ENCODE results near the gene ULK3.

Gene ULK3

DNA sequence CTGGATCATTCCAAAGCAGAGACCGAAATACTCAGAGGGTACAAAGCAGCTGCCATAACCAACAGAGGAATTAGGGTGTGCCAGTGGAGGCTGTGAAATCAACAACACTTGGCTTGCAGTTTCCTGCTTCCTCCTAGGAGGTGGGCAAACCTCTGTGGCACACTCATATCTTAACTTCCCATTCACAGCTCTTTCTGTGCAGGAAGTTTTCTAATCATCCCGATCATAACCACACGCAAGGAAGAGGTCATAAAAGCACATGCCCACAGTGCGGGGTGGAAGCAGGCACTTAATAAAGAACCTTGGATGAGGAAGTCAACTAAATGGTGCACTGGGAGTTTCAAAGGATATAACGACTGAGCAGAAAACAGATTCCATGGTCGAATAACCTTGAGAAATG lies 25.1 kb upstream of the ULK3 start:
- no peak for DNase-seq (ENCODE audit: low read depth)

DNA sequence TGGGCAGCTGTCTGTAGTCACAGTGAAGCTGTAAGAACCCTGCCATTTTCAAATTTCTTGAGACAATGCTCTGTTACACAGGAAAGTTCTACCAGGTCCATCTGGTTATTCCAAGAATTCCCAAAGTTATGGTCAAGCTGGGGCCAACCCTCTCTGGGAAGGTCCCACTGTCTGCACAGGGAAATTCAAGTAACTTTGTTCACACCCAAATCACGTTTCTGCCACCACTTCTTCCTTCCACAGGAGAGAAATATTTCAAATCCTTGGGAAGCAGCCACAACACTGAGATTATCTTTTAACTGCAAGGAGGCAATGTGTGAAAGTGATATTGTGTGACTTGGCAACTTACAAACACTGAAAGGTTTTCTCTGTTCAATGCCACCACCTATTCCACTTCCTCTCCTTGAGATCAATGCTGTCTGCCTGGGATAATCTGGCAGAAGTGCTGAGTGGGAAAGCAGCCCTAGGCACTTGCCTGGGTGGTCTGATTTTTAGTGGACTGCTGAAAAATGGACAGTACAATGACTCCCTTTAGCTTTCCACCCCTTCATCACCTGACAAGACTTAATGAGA lies 24.6 kb upstream of the ULK3 start:
- DNase-seq (ENCODE audit: low read depth), result no peak

DNA sequence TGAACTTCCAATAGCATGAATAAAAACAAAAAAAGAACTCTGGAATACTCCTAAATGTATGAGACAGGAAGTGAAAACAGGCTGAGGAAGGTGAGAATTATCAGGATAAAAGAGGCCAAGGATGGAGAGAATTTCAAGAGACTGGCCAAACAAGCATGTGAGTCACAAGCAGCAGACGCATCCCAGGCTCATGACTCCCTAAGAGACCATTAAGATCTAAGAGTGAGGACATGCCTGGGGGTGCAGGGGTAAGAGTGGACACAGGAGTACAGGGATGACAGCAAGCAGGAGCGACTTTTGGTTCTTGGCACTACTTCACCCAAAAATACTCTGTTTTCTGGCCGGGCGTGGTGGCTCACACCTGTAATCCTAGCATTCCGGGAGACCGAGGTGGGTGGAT lies 23.1 kb upstream of the ULK3 start:
- no peak for DNase-seq (ENCODE audit: low read depth)

DNA sequence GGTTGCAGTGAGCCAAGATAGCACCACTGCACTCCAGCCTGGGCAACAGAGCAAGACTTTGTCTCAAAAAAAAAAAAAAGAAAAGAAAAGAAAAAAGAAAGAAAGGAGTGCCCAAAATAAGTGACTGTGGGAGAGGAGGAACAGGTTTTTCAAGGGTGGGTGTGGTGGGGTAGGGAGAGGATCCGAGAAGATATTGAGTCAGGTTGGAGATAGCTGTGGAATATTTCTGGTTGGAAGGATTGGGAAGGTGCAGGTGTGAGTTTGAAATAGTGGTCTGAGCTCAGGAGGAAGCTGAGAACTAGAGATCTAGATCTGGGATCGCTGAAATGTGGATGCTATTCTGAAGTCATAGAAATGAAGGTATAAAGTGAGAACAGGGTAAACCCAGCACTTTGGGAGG lies 22.4 kb upstream of the ULK3 start:
- no peak for DNase-seq (ENCODE audit: low read depth)

DNA sequence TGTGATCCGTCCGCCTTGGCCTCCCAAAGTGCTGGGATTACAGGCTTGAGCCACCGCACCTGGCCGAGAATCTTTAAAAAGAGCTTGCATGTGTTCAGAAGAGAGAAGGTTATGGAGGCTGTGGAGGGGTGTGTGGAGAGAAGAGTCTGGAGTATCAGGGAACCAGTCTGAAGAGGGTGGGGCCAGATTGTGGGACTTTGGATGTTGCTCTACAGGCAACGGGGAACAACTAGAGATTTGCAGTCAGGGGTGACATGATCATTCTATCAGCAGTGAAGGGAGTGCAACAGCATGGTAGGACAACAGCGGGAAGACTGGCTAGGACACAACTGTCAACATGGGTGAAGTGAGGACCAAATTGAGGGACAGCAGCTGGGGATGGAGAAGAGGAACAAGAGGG lies 21.3 kb upstream of the ULK3 start:
- no peak for DNase-seq (ENCODE audit: low read depth)

DNA sequence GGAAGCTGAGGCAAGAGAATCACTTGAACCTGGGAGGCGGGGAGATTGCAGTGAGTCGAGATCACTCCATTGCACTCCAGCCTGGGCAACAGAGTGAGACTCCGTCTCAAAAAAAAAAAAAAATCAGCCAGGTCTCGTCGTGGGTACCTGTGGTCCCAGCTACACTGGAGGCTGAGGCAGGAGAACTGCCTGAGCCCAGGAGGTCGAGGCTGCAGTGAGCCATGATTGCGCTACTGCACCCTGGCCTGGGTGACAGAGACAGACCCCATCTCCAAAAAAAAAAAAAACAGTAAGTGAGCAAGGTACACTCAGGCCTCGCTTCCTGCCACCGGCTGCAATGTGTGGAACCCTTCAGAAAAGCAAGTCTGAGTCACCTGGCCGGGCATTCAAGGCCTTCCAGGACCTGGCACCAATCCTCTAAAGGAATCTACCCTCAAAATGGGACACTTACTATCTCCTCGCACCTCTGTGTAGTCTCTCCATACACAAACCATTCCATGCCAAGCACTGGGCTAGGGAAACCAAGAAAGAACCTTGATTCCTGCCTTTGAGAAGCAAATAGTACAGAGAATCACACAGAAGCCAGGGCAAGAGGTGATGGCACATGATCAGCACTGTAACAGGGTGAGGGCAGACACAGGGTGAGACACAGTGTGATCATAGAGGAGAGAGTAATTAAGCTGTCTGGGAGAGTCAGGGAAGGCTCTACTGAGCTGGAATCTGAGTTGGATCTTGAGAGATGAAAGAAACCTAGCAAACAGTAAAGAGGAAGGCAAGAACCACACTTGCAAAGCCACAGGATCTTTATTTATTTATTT lies 20.5 kb upstream of the ULK3 start:
- DNase-seq (ENCODE audit: low read depth), result no peak

DNA sequence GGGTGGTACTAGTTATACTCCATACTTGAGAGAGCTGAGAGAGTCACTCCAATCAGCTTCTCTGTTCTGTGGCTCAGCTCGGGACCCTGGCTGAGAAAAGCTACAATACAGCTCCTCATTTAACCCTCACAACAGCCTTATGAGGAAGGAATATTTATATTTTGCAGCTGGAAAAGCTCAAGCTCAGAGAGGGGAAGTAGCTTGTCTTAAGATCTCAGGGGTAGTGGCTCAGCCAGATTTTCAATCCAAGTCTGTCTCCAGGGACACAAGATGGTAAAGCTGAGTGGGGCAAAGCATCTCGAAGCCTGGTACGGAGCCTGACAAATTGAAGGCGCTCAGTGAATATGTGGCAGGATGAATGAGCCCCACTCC lies 15.4 kb upstream of the ULK3 start:
- DNase-seq (ENCODE audit: low read depth), result no peak

DNA sequence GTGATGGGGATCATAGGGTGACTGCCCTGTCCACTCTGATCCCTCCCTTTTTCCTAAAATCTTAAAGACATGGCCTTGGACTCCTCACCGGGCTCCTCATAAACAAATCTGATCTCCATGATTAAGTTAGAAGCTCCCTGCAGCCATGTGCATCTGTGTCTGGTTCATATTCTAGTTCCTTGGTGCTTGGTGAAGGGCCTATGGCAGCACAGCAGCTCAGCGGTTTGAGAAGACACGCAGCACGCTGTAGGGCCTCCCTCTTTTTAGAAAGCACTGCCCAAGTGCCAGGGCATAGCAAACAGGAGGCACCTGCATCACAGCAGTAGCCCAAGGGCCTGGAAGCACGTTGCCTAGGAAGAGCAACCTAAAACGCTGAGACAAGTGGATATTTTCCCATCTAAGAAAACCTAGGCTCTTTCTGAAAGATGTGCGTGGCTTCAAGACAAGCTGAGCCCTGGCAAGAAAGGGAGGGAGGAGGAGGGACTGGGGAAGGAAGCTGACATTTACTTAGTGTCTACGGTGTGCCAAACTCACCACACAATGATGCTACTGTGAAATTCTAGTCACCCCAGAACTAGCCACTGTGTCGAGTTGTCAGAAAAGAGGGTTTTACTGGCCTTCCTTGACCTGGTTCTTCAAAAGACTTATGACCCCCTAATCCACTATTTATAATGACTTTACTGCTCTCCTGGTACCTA lies 14.9 kb upstream of the ULK3 start:
- DNase-seq (ENCODE audit: low read depth), result no peak

DNA sequence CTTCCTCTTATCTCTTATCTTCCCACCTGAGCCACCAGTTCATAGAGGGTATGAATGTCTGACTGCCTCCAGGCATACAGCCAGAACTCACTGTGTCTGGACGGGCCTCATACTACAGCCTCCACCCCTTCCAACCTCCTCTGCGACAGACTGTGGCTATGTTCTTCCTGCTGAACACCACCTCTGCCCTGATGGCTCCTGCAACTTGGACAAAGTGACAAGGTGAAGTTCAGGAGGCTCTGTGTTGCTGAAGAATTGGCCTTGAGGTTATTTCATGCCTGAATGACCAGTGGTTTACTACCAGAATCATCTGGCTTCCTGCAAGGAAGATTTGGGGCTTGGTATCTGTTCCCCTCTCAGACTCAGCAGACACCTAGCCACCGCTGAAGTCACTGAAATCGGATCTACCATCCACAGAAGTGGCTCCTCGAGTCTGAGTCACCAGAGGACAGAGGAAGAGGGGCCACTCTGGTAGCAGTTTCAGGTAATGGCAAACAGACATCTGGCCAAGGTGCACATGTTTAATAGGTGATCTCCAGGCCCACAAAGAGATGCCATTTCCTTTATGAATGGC lies 14.2 kb upstream of the ULK3 start:
- DNase-seq (ENCODE audit: low read depth), result no peak

DNA sequence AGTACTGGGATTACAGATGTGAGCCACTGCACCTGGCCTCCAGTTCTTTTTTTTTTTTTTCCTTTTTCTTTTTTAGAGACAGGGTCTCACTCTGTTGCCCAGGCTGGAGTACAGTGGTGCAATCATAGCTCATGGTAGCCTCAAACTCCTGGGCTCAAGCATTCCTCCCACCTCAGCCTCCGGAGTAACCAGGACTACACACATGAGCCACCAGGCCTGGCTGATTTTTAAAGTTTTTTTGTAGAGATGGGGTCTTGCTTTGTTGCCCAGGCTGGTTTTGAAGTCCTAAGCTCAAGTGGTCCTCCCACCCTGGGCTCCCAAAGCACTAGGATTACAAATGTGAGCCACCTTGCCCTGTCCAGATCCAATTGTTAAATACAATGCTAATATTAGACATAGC lies 13.6 kb upstream of the ULK3 start:
- DNase-seq (ENCODE audit: low read depth), result no peak

DNA sequence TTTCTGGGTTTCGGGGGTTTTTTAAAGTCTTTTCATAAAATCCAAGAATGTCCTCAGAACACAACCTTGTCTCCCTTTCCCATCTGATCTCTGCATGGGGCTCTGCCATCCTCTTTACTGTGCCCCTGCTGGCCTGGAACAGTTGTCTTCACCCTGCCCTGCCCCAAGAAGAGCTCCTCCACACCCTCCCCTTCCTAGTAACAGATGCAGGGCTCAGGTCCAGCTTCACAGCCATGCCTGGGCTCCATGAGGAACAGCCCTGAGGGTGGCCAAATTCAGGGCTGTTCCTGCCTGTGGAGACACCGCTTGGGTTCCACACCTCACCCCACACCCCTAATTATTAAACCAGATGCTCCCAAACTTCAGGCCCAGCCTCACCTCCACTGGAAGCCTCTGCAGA lies 12.9 kb upstream of the ULK3 start:
- no peak for DNase-seq (ENCODE audit: low read depth)

DNA sequence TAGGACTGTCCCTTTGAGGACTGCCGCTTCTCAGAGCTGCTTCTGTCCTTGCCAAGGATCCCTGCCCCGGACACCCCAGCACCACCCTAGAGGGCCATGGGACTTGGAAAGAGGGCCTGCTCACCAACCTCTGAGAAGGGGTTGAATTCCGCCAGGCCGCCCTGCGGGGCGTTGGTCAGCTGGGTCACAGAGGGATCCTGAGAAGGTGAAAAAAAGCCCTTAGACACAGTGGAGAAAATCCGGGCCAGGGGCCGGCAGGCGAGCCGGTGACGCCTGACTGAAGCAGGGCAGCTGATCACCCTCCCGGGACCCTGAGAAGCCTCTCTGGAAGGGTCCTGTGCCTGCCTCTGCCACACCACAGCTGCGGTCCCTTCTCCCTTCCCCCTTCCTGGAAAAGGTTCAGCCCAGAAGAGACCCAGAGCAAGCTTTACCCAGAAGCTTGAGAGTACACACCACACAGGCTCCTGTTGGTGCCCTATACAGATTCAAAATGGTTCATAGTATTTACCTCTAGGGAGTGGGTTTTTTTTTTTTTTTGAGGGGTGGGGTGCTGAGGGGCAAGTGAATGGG lies 11.6 kb upstream of the ULK3 start:
- DNase-seq (ENCODE audit: low read depth), result no peak

DNA sequence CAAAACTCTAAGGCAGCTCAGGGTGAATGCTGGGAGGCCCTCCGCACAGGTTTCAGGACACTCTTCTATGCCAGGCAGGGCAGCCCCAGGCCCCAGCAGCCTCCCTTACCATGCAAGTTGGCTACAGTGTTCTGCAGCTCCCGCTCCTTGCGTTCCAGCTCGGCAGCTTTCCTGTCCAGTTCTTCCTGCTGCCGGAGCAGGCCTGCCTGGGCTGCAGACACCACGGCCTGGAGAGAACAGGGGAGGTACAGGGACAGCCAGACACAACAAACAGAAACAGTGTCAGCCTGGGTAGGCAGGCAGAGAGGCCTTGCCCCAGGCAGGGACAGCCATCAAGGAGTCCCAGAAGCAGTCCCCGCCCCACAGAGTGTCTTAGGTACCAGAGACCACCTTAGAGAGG lies 9.0 kb upstream of the ULK3 start:
- DNase-seq (ENCODE audit: low read depth), result no peak

DNA sequence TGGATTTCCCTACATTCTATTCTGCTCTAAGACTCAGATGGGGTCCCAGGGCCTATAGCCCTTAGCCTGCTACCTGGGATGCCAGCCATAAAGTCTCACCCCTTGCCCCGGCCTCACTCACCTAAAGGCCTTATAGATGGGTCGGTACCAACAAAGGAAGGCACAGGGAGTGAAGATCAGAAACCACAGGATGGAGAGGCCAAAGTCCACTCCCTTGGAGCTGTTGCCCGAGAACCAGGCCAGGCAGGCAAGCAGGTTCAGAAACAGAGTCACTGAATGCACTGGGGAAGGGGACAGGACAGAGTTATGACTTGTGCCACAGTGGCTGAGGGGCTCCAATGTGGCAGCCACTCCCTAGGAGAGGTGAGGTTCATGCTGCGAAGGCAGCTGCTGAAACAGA lies 7.4 kb upstream of the ULK3 start:
- DNase-seq (ENCODE audit: low read depth), result no peak

DNA sequence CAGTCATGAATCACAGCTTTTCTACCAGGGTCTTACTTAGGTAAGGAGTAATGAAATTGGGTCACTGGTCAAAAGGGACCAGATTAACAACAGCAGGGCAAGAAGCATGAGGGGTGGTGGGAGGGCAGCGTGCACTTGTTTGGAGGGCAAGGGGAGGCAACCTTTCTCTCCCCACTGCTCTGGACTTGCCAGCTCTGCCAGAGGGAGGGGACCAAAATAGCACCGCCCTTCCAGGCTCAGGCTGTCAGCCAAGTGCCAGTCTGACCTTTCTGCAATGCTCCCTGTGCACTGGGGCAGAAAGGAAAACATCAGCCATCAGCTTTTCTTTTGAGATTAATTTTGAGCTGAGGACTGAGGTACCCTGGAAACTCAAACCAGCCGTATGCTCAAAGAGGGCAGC lies 4.5 kb upstream of the ULK3 start:
- DNase-seq (ENCODE audit: low read depth), result no peak

DNA sequence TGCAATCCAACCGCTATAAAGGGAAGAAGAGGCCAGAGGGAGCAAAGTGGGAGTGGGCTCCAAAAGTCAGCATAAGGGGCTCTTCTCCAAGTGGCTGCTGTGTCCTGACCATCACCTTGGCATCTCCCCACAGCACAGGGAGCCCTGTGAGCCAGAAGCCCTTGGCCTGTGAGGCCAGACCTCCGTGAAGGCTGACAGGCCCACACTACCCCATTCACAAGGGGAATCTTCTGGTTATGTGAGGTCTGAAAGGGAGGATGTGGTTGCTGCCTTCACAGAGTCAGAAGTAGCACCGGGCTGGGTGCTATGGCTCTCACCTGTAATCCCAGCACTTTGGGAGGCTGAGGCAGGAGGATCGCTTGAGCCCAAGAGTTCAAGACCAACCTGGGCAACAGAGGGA lies 2.6 kb upstream of the ULK3 start:
- no peak for DNase-seq (ENCODE audit: low read depth)

DNA sequence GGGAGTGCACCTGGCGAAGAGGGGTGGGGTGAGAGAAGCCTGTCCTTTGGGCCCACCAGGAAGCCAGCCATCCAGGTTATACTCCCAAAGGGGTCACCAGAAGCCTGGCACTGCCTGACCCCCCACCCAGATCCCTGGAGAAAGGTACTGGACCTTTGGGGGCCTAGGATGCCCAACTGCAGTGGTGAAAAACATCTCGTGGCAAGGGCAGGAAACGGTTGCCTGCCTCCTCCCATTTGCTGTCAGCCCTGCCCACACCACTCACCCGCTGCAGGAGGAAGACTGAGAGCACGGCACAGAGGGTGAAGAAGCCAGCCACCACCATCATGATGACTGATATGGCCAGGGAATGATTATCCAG lies 2.2 kb upstream of the ULK3 start:
- DNase-seq (ENCODE audit: low read depth), result no peak

DNA sequence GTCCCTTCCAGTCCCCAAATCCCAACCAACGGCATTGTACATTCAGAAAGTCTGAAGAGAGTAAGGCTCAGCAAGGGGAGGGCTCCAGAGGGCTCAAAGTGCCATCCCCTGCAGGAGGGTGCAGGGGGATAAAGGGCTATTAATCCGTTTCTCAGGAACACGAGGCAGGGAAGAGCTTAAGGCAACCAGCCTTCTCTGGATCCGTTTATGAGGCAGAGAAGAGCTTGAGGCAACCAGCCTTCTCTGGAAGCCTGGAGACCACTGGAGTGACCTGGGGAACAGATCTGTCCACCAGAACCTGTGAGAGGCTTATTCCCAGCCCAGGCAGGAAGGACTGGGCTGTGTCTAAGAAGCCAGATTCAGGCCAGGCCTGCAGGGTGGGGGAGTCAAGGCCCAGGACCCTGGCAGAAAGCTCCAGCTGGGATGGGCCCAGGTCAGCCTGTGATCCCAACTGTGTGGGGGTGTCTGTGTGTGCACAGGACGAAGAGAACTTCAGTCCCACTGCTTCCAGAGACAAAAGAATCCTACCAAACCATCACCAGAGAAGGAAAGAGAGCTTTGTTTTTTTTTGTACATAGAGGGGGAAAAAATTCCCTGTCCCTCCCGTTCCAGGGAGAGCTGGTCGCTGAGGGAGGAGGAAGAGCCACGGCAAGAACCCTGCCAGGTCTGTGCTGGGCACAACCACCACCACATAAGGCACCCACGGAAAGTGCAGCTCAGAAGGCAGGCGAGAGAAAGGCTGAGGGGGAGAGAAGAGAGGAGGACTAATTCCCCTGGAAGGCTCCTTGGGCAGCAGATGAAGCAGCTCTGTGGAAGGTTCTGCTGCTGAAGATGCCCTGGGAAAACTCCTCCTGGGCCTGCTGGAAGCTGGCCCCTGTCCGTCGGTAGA lies 1.6 kb upstream of the ULK3 start:
- no peak for DNase-seq (ENCODE audit: low read depth)

DNA sequence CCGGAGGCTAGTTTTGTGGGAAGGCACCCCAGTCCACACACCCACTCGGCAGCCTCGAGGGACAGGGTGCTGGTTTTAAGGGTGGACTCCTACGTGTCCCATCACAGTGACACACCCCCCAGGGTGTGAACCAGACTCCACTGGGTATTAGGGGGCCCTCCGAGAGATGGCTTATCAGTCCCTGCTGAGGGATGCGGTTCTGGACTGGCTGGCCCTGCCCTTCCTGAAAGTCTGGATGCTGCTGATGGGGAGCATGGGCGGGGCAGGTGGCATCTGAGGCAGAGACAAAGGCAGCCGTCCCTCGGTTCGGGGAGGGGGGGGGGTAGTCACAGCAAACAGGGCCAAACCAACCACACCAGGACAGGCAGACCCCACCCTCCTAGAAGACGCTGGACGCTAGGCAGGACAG lies 939 bp upstream of the ULK3 start:
- no peak for DNase-seq (ENCODE audit: low read depth)

DNA sequence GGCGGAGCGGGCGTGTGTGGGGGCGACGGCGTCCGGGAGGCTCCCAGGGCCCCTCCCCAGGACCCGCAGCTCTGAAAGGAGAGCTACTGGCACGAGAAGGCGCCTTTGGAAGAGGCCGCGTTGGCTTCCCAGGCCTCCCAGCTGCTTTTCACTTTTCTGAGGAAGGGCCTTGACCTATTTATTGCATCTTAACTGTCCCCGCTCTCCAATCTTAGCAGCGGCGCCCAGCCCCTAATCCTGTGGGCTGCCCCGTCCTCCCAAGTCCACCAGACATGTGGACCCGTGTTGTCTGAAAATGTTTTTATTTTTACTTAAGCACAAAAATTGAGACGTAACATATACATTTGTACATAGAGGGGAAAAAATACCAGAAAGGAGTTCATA lies 481 bp upstream of the ULK3 start:
- DNase-seq (ENCODE audit: low read depth), result no peak

DNA sequence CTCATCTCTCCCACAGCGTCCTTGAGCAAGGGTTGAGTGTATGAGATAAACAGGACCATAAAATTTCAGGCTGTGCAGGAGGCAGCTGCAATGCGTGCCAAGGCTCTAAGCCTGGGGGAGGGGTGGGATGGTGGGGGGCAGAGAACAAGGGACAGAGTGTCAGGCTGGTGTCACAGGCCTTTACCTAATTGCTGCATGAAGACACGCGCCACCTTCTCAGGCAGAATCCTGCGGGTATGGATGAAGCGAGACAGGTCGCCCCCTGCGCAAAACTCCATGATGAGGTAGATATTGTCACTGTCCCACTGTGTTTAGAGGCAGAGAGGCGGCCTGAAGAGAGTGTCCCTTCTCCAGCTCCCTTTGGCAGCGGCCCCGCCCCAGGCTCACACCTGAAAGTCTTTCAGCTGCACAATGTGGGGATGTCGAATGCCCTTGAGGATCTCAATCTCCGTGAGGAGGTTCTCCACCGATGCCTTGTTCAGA lies 1.0 kb downstream of the ULK3 start:
- DNase-seq (ENCODE audit: low read depth), result no peak
